Sciatic nerve (tissue), 2 donors: Measurements from ENCODE around the gene DNTTIP2. TPM values are rescaled to one million over a fixed set of nuclear protein-coding genes. Genes with fewer than 3 reads are reported as not detected.

Experiments
- ATAC-seq: fragments of 200-7000 bp; cut with Tn5 transposase; one replicate; pipeline ENCODE4 v1.9.1; 2020; ENCODE audit warnings: mild to moderate bottlenecking, moderate library complexity
- DNase-seq: peaks from one replicate; pipeline ENCODE4 v3.0.0-alpha.2; 2020; ENCODE audit warnings: low spot score
- intact Hi-C: fragments of 100-400 bp; cut with DNase I; formaldehyde crosslinking; loops from one replicate; pipeline ENCODE4 v1.14.2; 2022
- microRNA-seq: library from miRNA; unstranded; fragments of <30 nt; microRNA quantifications from one replicate; pipeline ENCODE4 v1.2.0, GENCODE V29; 2020
- total RNA-seq: library from RNA; stranded (reverse); fragmentation: NEBNext Ultra II Directional; extraction: Animal tissue kit (Norgen Biotek cat#: 25700); gene quantifications from one replicate; pipeline ENCODE4 v1.2.1, GENCODE V29; 2021
- donor health status: DM: no; HTN: no; CAD: no.
- donor health status: DM: no; HTN: no; CAD: no.

The DNTTIP2 gene
- total RNA-seq, 1 donor from 2014 or later = 52.1 TPM

DNA sequence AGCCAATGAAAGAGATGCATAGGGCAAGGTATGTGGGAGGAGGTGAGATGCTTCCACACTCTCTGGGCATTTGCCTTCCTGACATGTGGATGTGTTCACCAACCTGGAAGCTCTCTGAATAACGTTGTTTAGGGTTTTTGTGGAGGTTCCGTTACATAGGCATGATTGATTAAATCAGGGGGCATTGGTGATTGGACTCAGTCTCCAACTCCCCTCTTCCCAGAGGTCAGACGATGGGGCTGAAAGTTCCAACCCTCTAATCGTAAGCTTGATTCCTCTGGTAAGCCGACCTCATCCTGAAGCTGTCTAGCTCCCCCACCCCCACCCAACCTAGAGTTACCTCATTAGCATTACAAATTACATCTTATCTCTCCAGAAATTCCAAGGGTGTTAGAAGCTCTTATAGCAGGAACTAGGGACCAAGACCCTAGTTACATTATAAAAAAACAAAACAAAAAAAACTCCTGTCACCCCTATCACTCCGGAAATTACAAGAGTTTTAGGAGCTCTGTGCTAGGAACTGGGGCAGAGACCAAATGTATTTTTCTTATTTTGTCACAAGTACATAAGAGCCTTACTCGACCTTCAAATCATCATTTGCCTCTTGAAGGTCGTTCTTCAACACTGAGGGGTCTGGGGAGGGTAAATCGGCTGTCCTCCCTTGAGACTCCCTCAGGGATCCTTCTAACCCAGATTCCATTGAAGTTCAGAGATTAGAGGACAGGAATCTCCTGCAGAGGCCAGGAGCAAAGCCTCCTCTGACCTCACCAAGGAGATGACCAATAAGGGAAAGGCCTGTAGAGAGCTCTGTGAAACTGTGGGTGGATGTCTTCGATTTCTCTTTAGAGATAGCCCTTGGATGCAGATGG lies 58.2 kb downstream of the DNTTIP2 start:
- no peak for DNase-seq
- ATAC-seq = no peak
- intact Hi-C loops = no loop called here

DNA sequence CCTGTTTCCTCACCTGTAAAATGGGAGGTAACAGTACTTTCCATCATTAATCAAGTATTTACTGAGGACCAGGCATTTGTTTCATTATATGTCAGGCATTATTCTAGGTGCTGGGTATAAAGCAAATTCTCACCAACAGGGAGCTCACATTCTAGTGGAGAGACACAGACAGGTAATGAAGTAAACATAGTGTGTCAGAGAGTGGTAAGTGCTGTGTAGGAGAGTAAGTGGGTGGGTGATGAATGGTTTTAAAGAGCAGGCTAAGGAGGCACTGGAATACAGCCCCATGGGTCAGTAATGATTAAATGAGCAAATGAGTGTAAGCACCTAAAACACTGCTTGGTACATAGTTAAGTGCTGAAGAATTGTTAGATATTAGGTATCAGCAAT lies 60.4 kb downstream of the DNTTIP2 start:
- ATAC-seq (no peak), DNase-seq (no peak)
- intact Hi-C loops = no loop called here

GRCh38 chr1:93817819-93818569 lies 61.0 kb downstream of the DNTTIP2 start:
- intact Hi-C loops = no loop called here
- no peak for DNase-seq
- peak; percentile 53 for ATAC-seq

GRCh38 chr1:93816970-93817678 lies 61.9 kb downstream of the DNTTIP2 start:
- intact Hi-C loops = no loop called here
- no peak for DNase-seq
- ATAC-seq = peak; percentile 66

Small RNA genes lying within 50 kb of the gene (microRNA-seq; reads per million reads assigned to microRNA genes)
- gene MIR760 = 14.5 reads per million, percentile 29 among the genes with 10 or more reads in this experiment

Other genes starting within 250 kb of the DNTTIP2 start
- gene BCAR3, start 197.4 kb downstream of the DNTTIP2 start, total RNA-seq = 35.9 TPM
- 20.1 TPM for gene GCLM, start 30.2 kb upstream of the DNTTIP2 start, total RNA-seq
- 0.40 TPM for gene ABCA4, start 241.9 kb upstream of the DNTTIP2 start, total RNA-seq